GM23338 (cell line): ENCODE results near the gene BID. TPM values are rescaled to one million over a fixed set of nuclear protein-coding genes. Genes with fewer than 3 reads are reported as not detected.

ENCODE experiments used
- ATAC-seq: fragments of 200-7000 bp; cut with Tn5 transposase; 3 replicates; pipeline ENCODE4 v1.9.1; 2020
- DNase-seq: peaks from one replicate; pipeline ENCODE4 v3.0.0-alpha.2; 2015; ENCODE audit warnings: low spot score
- H2AFZ ChIP-seq: fragments of 200-600 bp; sonication (generic); 2 replicates; pipeline ENCODE4 v1.8.0; 2016; ENCODE audit warnings: antibody characterized with exemption, mild to moderate bottlenecking, moderate library complexity
- H3F3A ChIP-seq: fragments of 200-600 bp; sonication (generic); replicated peaks from 2 replicates; pipeline ENCODE4 v1.8.0; 2017; ENCODE audit warnings: antibody characterized with exemption, mixed run types, low read depth
- H3K27ac ChIP-seq: fragments of 200-600 bp; sonication (generic); 2 replicates; pipeline ENCODE4 v1.6.1; 2016; ENCODE audit warnings: low read depth
- H3K27me3 ChIP-seq: fragments of 200-600 bp; sonication (generic); 2 replicates; pipeline ENCODE4 v1.8.0; 2016; ENCODE audit warnings: mild to moderate bottlenecking, mixed run types, moderate library complexity; ENCODE audit not compliant: insufficient read depth
- H3K36me3 ChIP-seq: fragments of 200-600 bp; sonication (generic); 2 replicates; pipeline ENCODE4 v1.8.0; 2016; ENCODE audit warnings: mild to moderate bottlenecking; ENCODE audit not compliant: insufficient read depth
- H3K4me1 ChIP-seq: fragments of 200-600 bp; sonication (generic); 2 replicates; pipeline ENCODE4 v1.8.0; 2016; ENCODE audit warnings: mild to moderate bottlenecking, moderate library complexity; ENCODE audit not compliant: insufficient read depth
- H3K4me2 ChIP-seq: fragments of 200-600 bp; sonication (generic); 2 replicates; pipeline ENCODE4 v1.7.1; 2017; ENCODE audit warnings: mixed run types
- H3K4me3 ChIP-seq: fragments of 200-600 bp; sonication (generic); 2 replicates; pipeline ENCODE4 v1.6.1; 2016; ENCODE audit warnings: mixed run types
- H3K79me2 ChIP-seq: fragments of 200-600 bp; sonication (generic); replicated peaks from 2 replicates; pipeline ENCODE4 v1.8.0; 2017; ENCODE audit warnings: mild to moderate bottlenecking; ENCODE audit not compliant: insufficient read depth
- H3K9me2 ChIP-seq: fragments of 200-600 bp; sonication (generic); 2 replicates; pipeline ENCODE4 v1.8.0; 2017; ENCODE audit not compliant: insufficient read depth
- H4K20me1 ChIP-seq: fragments of 200-600 bp; sonication (generic); replicated peaks from 2 replicates; pipeline ENCODE4 v1.8.0; 2017; ENCODE audit warnings: mild to moderate bottlenecking; ENCODE audit not compliant: insufficient read depth
- H3K27ac Mint-ChIP-seq: 2 replicates; pipeline ENCODE4 v1.8.0; 2020; ENCODE audit warnings: inconsistent platforms, mild to moderate bottlenecking, moderate library complexity, mixed read lengths
- H3K27me3 Mint-ChIP-seq: 3 replicates; pipeline ENCODE4 v1.8.0; 2022; ENCODE audit warnings: low read depth, mild to moderate bottlenecking, moderate library complexity, mixed read lengths, inconsistent platforms; ENCODE audit not compliant: insufficient read depth, poor library complexity
- H3K36me3 Mint-ChIP-seq: 3 replicates; pipeline ENCODE4 v1.8.0; 2021; ENCODE audit warnings: low read depth, mild to moderate bottlenecking, inconsistent platforms, moderate library complexity, mixed read lengths
- H3K4me1 Mint-ChIP-seq: 3 replicates; pipeline ENCODE4 v1.8.0; 2020; ENCODE audit warnings: mild to moderate bottlenecking, inconsistent platforms, mixed read lengths
- H3K4me3 Mint-ChIP-seq: 3 replicates; pipeline ENCODE4 v1.8.0; 2021; ENCODE audit warnings: moderate library complexity, mild to moderate bottlenecking, inconsistent platforms, mixed read lengths
- H3K9me3 Mint-ChIP-seq: 3 replicates; pipeline ENCODE4 v1.8.0; 2020; ENCODE audit warnings: moderate library complexity, mild to moderate bottlenecking, inconsistent platforms, mixed read lengths
- CREB1 ChIP-seq: fragments of 250-450 bp; sonication (Bioruptor Pico); IDR thresholded peaks from 2 replicates; pipeline ENCODE4 v1.5.0; 2020; ENCODE audit warnings: low read depth, mild to moderate bottlenecking, moderate library complexity
- ETS1 ChIP-seq: IDR thresholded peaks from 2 replicates; pipeline ENCODE4 v1.6.1; 2016; ENCODE audit warnings: antibody characterized with exemption
- EZH2 ChIP-seq: fragments of 200-600 bp; sonication (generic); IDR thresholded peaks from one replicate; pipeline ENCODE4 v1.8.0; 2017; ENCODE audit warnings: antibody characterized with exemption, mild to moderate bottlenecking, low read depth; ENCODE audit not compliant: unreplicated experiment
- EZH2phosphoT487 ChIP-seq: fragments of 200-600 bp; sonication (generic); IDR thresholded peaks from one replicate; pipeline ENCODE4 v1.8.1; 2018; ENCODE audit warnings: antibody characterized with exemption; ENCODE audit not compliant: unreplicated experiment
- REST ChIP-seq: IDR thresholded peaks from one replicate; pipeline ENCODE4 v1.6.1; 2018; ENCODE audit warnings: antibody characterized with exemption; ENCODE audit not compliant: unreplicated experiment
- ZNF331 ChIP-seq: fragments of 250-450 bp; sonication (Bioruptor Pico); IDR thresholded peaks from 2 replicates; pipeline ENCODE4 v1.5.0; 2020; ENCODE audit warnings: low read depth, mild to moderate bottlenecking, moderate library complexity
- ZNF462 ChIP-seq: fragments of 250-450 bp; sonication (Bioruptor Pico); IDR thresholded peaks from 2 replicates; pipeline ENCODE4 v1.5.0; 2020; ENCODE audit warnings: mild to moderate bottlenecking, moderate library complexity
- polyA plus RNA-seq: library from polyadenylated mRNA; unstranded; fragments of >200 nt; fragmentation: Nextera tagmentation; extraction: Ambion mirVana; gene quantifications from 2 replicates; pipeline ENCODE4 v1.2.1, GENCODE V29; 2016
- total RNA-seq: library from RNA; depleted of rRNA; stranded (reverse); fragments of >200 nt; shearing (Covaris generic); gene quantifications from 2 replicates; pipeline ENCODE4 v1.2.3, GENCODE V29; 2014

BID gene
- total and polyA plus RNA-seq, 2 experiments from 2014 or later: 65.1 to 125 TPM

- Histone ChIP-seq H4K20me1 (no peaks in the 10 kb centered on the region), H3K27ac (no peak overlapping the region), H2AFZ (no peak overlapping the region), H3K4me2 (no peak overlapping the region), H3K79me2 (no peaks in the 10 kb centered on the region), H3F3A (no peaks in the 10 kb centered on the region), H3K9me2 (no peaks in the 10 kb centered on the region), H3K4me1 (no peaks in the 10 kb centered on the region), H3K36me3 (no peaks in the 10 kb centered on the region), H3K4me3 (no peak overlapping the region), H3K27me3 (no peaks in the 10 kb centered on the region)
- Mint-ChIP-seq H3K4me1 (peaks cover 3% of the 10 kb centered on the region; the same call in 2 of the 3 replicates), H3K36me3 (no peaks in the 10 kb centered on the region), H3K27me3 (peaks cover 14% of the 10 kb centered on the region), H3K27ac (no peak overlapping the region), H3K9me3 (no peaks in the 10 kb centered on the region), H3K4me3 (no peak overlapping the region)
- ATAC-seq: no peak
- TF ChIP-seq EZH2phosphoT487: no peak
- no peak for TF ChIP-seq ZNF462 (CRISPR knock-in tag)
- no peak for TF ChIP-seq ZNF331 (CRISPR knock-in tag)
- TF ChIP-seq ETS1: no peak
- no peak for TF ChIP-seq REST
- no peak for TF ChIP-seq CREB1 (CRISPR knock-in tag)
- TF ChIP-seq EZH2: no peak
- DNase-seq: no peak
These were observed 21.6 kb upstream of the BID start for GRCh38 chr22:17795661-17796548.
